ENCODE data around the gene CACNB3. TPM values are rescaled to one million over a fixed set of nuclear protein-coding genes. Genes with fewer than 3 reads are reported as not detected.

The CACNB3 gene
- total RNA-seq, 4 donors from 2014 or later: 10.2 to 47.0 (median 35.6) TPM

DNA sequence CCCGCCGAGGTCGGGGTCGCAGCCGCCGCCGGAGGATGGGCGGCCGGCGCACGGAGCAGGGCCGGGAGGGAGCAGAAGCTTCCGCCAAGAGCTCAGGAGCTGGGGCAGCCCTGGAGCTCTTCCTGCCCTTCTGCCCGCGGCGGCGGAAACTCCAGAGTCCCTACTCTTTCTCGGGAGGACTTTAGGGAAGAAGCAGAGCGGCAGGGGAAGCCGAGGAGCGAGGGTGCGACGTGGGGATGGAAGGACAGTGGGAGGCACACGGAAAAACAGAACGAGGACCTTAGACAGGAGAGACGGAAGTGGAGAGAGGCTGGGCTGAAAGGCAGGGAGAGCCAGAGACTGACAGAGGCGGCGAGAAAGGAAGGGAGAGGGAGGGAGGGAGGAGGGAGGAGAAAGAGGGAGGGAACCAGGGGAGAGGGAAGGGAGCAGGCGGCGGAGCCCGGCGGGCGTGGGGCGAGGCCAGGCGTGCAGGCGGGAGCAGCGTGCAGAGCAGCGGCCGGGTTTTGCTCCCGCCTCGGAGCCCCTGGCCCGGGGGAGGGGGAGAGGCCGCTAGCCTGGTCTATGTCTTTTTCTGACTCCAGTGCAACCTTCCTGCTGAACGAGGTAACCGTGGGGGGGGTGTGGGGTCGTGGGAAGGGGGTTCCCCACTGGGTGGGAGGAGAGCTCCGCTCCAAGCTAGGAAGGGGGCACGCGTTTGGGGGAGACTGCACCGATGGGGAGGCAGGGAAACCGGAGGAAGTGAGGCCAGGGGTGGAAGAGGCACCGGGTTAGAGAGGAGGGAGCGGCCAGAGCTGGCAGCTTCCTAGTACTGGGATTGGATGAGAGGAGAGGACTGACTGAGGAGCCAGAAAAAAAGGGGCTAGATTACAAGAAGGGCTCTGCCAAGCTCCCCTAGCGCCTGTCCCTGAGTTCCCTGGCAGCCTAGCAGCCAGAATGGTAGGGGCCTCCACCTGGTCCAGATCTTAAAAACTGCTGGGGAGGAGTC lies 2.9 kb upstream of the CACNB3 start:
- peaks cover 0 to 41% (median 7%) of the 10 kb centered on the region in 4 donors for H3K4me1 ChIP-seq
- no peaks in the 10 kb centered on the region for H3K9me3 ChIP-seq
- no peaks in the 10 kb centered on the region for H3K27me3 ChIP-seq
- peak overlapping the region; percentile 77 to 93 (median 87) for H3K27ac ChIP-seq
- TF ChIP-seq, protein P1, sequence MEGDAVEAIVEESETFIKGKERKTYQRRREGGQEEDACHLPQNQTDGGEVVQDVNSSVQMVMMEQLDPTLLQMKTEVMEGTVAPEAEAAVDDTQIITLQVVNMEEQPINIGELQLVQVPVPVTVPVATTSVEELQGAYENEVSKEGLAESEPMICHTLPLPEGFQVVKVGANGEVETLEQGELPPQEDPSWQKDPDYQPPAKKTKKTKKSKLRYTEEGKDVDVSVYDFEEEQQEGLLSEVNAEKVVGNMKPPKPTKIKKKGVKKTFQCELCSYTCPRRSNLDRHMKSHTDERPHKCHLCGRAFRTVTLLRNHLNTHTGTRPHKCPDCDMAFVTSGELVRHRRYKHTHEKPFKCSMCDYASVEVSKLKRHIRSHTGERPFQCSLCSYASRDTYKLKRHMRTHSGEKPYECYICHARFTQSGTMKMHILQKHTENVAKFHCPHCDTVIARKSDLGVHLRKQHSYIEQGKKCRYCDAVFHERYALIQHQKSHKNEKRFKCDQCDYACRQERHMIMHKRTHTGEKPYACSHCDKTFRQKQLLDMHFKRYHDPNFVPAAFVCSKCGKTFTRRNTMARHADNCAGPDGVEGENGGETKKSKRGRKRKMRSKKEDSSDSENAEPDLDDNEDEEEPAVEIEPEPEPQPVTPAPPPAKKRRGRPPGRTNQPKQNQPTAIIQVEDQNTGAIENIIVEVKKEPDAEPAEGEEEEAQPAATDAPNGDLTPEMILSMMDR (IDR thresholded peaks at IDR 0.05): no peak
- TF ChIP-seq POLR2A (IDR thresholded peaks at IDR 0.05): peak; percentile 74 to 92
- no peaks in the 10 kb centered on the region for H3K36me3 ChIP-seq
- DNase-seq: peak; percentile 41 to 88 (median 87)
- peak overlapping the region; percentile 69 to 86 (median 80) for H3K4me3 ChIP-seq

DNA sequence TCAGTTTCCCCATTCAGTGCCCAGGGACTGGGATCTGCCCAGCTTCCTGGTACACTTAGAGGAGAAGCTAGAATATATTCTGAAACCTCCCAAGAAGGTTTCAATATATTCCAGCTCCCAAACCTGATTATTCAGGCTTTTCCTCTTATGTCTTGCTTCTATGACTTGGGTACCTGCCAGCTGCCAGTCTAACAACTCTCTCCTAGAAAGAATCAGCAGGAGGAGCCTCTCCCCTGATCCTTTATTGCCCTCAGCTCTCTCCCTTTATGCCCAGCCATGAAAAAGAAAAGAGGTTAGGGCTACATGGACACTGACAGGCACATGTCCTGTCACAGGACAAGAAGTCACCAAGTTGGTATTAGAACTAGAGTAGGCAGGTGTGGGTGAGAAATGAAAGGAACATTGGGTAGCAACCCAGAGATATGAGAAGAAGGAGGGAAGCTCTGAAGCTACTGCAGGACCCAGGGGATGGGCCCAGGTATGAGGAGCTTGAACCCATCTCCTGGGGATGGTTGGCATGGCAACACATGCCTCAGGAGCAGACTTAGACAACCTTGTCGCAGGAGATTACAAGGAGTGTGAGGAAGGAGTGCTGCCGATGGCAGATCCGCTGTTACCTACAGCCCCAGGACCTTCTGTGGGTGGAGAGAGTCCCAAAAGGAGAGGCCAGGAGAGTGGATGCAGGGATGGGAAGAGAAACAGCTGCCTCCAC lies 2.0 kb upstream of the CACNB3 start:
- Histone ChIP-seq H3K27ac (peak overlapping the region in 3 of 4 donors; percentile 77 to 93 (median 83)), H3K27me3 (no peaks in the 10 kb centered on the region), H3K36me3 (no peaks in the 10 kb centered on the region), H3K4me1 (peaks cover 0 to 33% (median 7%) of the 10 kb centered on the region in 4 donors), H3K9me3 (no peaks in the 10 kb centered on the region), H3K4me3 (peak overlapping the region in 2 of 4 donors; percentile 74 to 85)
- TF ChIP-seq, protein P1 (IDR thresholded peaks at IDR 0.05): no peak
- TF ChIP-seq POLR2A (IDR thresholded peaks at IDR 0.05): no peak
- DNase-seq: no peak

DNA sequence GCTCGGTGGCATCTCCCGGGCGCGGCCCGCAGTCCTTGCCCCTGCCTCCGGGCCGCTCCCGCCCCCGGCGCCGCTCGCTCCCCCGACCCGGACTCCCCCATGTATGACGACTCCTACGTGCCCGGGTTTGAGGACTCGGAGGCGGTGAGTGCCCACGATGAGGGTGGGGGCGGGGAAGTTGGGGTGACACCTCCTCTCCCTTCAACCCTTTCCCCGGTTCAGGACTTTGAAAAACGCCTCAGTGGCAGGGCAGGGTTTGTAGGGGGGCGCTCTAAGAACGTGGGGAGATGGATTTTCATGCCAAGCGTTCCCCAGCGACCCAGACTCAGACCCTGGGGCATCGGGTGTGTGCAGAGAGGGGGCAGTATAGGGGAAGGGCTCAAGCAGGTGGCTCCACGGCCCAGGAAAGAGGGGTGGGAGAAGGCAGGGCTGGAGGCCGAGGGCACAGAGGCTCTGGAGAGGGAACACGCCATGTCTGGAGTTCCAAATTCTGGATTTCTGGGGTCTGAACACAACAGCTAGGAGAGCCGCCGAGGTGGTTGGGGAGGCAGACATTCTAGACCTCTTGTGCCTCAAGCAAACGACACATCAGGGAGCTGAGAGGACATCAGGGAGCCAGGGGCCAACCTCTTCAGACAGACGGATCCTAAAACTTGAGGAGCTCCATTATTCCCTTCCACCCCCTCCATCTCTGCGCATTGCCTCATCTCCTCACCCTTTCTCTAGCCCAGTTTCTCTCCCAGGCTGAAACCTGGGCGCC lies 715 bp downstream of the CACNB3 start:
- H3K9me3 ChIP-seq: no peaks in the 10 kb centered on the region
- H3K27ac ChIP-seq: peak overlapping the region in 3 of 4 donors; percentile 29 to 59 (median 53)
- no peaks in the 10 kb centered on the region for H3K27me3 ChIP-seq
- DNase-seq: peak in 2 of 3 donors; percentile 20 to 76
- H3K36me3 ChIP-seq: no peaks in the 10 kb centered on the region
- peak overlapping the region; percentile 59 to 91 (median 78) for H3K4me3 ChIP-seq
- peaks cover 0 to 24% (median 7%) of the 10 kb centered on the region in 4 donors for H3K4me1 ChIP-seq
- TF ChIP-seq POLR2A (IDR thresholded peaks at IDR 0.05): no peak
- TF ChIP-seq, protein P1 (IDR thresholded peaks at IDR 0.05): peak in 1 of 6 experiments; percentile 35

DNA sequence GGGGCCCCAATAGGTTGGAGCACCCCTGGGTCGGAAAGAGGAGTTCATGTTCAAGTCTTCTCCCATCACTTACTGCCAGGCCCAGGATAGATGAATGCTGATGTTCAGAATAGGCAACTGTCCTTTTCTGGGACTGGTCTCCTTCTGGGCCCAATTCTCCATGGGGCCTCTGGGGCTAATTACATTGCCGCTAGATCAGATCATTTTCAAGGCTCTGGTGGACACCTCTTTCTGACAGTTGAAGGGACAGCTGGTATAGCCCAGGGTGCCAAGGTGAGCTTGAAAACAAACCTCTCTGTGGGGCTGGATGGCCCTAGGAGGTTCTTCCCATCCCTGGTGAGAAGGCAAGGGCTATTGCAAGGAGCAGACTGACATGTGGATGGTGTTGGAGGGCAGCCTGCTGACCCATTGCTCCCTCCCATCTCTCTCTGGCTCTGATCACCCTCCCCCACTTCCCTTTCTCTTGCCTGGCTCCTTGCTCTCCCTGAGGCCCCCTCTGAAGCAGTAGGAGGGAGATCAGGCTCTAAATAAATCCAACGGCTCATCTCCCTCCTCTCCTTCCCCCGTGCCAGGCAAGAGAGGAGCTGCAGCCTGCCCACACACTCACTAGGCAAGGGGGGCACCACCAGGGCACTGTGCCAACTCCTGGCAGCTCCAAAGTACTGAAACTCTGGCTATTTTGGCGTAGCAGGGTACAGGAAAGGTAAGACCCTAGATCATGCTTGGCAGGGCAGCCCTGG lies 1.9 kb downstream of the CACNB3 start:
- Histone ChIP-seq H3K9me3 (no peaks in the 10 kb centered on the region), H3K27me3 (no peaks in the 10 kb centered on the region), H3K27ac (no peak overlapping the region), H3K4me3 (no peak overlapping the region), H3K36me3 (no peaks in the 10 kb centered on the region), H3K4me1 (peaks cover 0 to 22% (median 7%) of the 10 kb centered on the region in 4 donors)
- DNase-seq: no peak
- TF ChIP-seq, protein P1 (IDR thresholded peaks at IDR 0.05): no peak
- no peak for TF ChIP-seq POLR2A (IDR thresholded peaks at IDR 0.05)
